ENCODE measurements around the gene FMNL1.
"Not testable (repeated sequence)": the region's sequence is repeated elsewhere in the genome, so short reads cannot be mapped to it uniquely, and the experiment has no call there.

The FMNL1 gene

DNA sequence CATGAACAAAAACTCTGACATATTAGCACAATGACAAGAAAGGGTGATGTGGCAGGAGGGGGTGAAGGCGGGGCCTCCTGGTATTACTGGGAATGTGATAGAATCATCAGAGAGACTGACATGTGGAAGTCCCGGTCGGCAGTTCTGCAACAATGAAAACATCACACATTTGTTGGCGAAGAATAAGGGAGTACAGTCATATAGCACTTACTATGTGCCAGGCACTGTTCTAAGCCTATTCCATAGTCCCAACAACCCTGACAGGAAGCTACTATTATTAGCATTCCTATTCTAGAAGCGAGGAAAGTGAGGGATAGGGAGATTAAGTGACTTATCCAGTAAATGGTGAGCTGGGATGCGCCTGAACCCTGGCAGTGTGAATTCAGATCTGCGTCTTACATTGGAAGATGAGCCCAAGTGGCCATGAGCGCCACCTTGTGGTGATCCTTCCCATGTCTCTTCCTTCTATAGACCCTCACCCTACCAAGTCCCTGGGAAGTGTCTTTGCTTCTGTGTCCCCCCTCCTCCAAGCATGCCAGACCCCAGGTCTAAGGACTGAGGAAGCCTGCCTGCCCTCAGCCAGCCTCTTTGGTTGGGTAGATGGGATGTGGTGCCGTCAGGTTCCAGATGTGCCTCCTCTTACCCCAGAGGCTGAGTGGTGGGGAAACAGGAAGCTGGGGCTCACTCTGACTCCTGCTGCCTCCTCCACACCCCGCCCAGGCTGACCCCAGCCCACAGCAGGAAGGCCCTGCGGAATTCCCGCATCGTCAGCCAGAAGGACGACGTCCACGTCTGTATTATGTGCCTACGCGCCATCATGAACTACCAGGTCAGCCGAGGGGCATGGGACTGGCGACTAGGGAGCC is 14.0 kb downstream of the FMNL1 start:
- DNase-seq = peak; percentile 69 to 78

- DNase-seq = no peak
Observed at GRCh38 chr17:45236282-45236606, 14.6 kb downstream of the FMNL1 start.

- DNase-seq = no peak
Observed at GRCh38 chr17:45237686-45238085, 16.0 kb downstream of the FMNL1 start.

- DNase-seq = no peak
Observed at GRCh38 chr17:45238155-45238774, 16.6 kb downstream of the FMNL1 start.

DNA sequence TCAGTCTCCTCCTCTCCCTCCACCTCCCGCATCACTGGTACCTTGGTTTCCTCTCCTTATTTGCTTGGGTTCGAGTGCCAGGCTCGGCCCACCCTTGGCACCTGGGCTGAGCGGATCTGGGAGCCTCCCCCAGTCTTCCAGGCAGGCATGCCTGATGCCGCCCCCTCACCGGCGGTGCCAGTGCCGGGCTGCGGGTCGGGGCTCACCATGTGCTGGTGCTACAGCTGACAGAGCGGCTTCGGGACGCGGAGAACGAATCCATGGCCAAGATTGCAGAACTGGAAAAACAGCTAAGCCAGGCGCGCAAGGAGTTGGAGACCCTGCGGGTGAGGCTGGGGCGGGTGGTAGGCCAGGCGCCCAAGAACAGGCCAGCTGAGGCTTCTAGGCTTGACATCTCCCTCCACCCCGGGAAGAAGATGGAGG is 19.2 kb downstream of the FMNL1 start:
- no peak for DNase-seq

DNA sequence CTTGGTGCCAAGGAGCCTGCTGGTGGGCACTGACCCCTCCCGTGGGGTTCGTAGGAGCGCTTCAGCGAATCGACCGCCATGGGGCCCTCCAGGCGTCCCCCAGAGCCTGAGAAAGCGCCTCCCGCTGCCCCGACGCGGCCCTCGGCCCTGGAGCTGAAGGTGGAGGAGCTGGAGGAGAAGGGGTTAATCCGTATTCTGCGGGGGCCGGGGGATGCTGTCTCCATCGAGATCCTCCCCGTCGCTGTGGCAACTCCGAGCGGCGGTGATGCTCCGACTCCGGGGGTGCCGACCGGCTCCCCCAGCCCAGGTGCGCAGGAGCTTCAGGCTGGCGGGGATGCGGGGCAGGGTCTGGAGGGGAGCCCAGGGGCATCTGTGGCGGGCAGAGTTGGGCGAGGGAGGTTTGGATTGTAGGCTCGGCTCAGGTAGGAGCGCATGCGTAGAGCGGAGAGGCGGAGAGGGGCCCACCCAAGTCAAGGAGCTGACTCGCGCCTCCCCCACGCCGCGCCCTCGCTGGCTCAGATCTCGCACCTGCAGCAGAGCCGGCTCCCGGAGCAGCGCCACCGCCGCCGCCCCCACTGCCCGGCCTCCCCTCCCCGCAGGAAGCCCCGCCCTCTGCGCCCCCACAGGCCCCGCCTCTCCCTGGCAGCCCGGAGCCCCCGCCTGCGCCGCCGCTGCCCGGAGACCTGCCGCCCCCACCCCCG is 19.8 kb downstream of the FMNL1 start:
- no peak for DNase-seq

GRCh38 chr17:45242029-45242414 is 20.3 kb downstream of the FMNL1 start:
- no peak for DNase-seq

DNA sequence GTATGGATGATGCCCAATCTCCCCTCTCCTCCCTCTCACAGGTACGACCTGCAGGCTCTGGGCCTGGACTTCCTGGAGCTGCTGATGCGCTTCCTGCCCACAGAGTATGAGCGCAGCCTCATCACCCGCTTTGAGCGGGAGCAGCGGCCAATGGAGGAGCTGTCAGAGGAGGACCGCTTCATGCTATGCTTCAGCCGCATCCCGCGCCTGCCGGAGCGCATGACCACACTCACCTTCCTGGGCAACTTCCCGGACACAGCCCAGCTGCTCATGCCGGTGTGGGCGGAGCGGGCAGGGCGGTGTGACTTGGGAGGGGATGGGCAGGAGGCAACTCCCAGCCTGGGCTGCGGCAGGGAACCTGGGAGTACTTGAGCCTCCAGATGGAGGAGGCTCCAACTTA is 22.1 kb downstream of the FMNL1 start:
- DNase-seq = no peak

DNA sequence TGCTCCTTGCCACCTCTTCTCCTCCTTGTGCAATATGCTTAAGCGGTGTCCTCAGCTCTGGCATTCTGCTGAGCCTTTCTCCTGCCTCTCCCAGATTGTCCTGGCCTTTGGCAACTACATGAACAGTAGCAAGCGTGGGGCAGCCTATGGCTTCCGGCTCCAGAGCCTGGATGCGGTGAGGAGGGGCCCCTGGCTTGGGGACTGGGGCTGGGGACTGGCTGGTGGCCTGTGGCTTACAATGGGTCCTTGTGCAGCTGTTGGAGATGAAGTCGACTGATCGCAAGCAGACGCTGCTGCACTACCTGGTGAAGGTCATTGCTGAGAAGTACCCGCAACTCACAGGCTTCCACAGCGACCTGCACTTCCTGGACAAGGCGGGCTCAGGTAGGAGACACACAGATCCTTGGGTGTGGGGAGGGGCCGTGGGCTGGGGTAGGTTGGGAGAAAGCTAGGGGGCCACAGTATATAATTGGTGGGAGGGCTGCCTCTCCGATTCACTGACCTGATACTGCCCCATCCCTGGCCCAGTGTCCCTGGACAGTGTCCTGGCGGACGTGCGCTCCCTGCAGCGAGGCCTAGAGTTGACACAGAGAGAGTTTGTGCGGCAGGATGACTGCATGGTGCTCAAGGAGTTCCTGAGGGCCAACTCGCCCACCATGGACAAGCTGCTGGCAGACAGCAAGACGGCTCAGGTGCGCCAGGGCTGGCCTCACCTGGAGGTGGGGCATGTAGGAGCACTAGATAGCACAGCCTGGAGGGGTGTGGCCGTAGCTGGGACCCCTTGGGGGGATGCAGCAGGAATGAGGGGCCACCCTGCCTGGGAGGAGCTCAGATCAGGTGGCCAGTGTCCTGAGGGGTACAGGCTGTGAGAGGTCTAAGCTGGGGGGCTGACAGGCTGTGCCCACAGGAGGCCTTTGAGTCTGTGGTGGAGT is 23.3 kb downstream of the FMNL1 start:
- DNase-seq = no peak

GRCh38 chr17:45246338-45246737 is 24.7 kb downstream of the FMNL1 start:
- DNase-seq = no peak

DNA sequence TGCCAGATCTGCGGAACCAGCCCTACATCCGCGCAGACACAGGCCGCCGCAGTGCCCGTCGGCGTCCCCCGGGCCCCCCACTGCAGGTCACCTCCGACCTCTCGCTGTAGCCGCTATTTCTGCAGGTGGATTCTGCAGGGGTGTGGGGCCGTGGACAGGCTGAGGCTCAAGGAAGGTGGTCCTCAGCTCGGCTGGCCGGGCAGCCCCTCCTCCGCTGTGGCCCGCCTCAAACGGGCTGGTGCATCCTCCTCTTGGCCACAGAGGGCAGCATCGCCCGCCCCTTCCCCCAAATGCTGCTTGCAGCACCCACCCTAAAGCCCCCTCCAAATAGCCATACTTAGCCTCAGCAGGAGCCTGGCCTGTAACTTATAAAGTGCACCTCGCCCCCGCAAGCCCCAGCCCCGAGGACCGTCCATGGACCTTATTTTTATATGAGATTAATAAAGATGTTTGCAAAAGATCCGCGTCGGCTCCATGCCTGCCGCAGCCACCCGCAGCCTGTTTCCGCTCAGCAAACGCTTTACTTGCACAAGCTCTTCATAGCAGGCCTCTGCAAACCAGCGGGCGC is 25.3 kb downstream of the FMNL1 start:
- DNase-seq = no peak

GRCh38 chr17:45247429-45248131 is 25.9 kb downstream of the FMNL1 start:
- peak; percentile 94 to 98 for DNase-seq

DNA sequence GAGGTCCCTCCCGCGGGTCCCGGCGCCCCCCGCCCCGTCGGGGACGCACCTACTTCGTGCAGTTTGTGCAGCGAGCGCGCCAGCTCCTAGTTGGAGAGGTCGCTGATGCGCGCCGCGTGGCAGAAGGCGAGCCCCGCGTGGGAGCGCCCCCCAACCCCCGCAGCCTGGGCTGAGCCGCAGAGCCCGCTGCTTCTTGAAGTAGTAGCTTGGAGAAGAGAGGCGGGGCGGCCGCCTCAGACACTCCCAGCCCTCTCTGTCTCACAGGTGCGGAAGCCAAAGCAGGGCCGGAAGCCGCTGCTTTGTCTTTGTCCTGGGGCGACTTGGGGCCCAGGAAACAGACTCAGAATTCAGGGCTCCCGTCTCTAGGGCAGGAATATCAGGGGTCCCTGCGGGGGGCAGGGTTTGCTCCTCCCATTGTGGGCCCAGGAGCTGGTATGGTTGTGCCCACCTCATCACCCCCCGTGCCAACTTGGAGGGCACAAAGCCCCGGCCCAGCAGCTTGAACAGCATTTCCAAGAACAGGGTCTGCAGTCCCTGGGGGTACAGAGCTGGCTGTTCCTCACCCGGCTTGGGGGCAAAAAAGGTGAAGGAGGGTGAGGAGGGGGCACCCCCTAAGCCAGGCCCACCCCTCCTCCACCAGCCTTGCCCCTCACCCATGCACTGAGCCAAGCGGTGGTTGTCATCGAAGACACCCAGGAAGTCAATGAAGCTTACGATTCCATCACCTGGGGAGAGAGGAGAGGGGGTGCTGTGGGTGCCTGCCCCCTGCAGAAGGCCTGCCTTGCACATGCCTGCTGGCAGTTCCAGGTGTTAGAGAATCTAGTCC is 26.7 kb downstream of the FMNL1 start:
- peak; percentile 71 to 90 for DNase-seq

- no peak for DNase-seq
Observed at GRCh38 chr17:45251931-45252330, 30.2 kb downstream of the FMNL1 start.

DNA sequence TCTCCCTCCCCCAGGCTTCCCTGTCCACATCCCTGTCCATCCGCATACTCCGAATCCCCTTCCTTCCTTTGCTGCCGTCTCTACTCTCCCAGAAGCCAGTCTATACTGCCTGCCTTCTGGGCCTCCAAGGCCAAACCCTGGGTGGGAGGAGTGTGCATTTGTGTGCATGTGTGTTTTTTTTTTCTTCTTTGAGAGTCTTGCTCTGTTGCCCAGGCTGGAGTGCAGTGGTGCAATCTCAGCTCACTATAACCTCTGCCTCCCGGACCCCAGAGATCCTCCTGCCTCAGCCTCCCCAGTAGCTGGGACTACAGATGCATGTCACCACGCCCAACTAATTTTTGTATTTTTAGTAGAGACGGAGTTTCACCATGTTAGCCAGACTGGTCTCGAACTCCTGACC is 31.6 kb downstream of the FMNL1 start:
- DNase-seq = not testable (repeated sequence)

- DNase-seq = no peak
Observed at GRCh38 chr17:45253879-45254278, 32.2 kb downstream of the FMNL1 start.

DNA sequence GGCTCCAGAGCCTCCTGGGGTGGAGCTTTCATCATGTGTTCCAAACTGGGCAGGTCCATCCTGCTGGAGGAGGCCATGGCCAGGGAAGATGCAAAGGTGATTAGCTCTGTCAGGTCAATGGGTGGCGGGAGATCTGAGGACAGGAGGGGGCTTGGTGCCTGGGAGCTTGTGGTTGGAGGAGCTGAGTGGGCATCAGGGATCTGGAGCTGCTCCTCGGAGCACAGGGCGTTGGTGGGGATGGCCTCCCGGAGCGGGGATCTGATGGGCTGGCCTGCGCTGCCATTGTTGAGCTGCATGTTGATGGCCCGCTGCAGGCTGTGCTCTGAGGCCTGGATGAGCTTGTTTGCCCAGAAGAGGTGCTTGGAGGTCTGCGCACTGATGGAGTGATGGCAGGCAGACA is 33.7 kb downstream of the FMNL1 start:
- no peak for DNase-seq

- DNase-seq = no peak
Observed at GRCh38 chr17:45256114-45256966, 34.7 kb downstream of the FMNL1 start.

DNA sequence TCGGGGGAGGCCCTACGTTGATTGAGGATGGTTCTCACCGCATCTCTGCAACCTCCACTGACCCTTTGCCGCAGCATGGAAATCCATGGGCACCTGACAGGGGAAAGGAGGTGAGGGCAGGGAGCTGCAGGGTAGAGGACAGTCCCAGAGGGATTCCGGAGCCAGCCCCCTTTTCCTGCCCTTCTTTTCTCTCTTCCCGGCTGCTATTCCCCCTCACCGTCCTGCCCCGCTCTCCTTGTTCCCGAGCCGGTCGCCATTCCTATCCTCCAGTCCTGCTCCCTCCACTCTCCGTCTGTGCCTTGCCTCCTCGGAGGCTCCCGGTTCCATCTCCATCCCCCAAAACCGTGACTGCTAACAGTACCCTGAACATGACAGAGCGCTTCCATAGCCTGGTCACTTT is 35.4 kb downstream of the FMNL1 start:
- no peak for DNase-seq

- DNase-seq = no peak
Observed at GRCh38 chr17:45258981-45259380, 37.3 kb downstream of the FMNL1 start.
